Keratinocyte (primary cell): ENCODE measurements around the gene PAPOLA. TPM values are rescaled to one million over a fixed set of nuclear protein-coding genes. Genes with fewer than 3 reads are reported as not detected.

Source experiments
- DNase-seq: peaks from one replicate; pipeline ENCODE4 v3.0.0-alpha.2; 2011; ENCODE audit warnings: low read depth, missing footprints, low spot score
- FAIRE-seq: peaks from 2 replicates; lab custom pipeline; 2011; peaks lifted over from hg19 to GRCh38; lab: Jason Lieb, UNC
- H2AFZ ChIP-seq: 2 replicates; pipeline ENCODE4 v1.6.0; 2012; ENCODE audit warnings: low read length, control low read depth, inconsistent platforms; ENCODE audit not compliant: control insufficient read depth
- H3K27ac ChIP-seq: 2 replicates; pipeline ENCODE4 v1.5.1; 2011; ENCODE audit warnings: low read length; ENCODE audit not compliant: control insufficient read depth, insufficient read depth
- H3K27me3 ChIP-seq: 3 replicates; pipeline ENCODE4 v1.6.0; 2011; ENCODE audit warnings: low read length; ENCODE audit not compliant: control insufficient read depth, insufficient read depth; ENCODE audit errors: extremely low read depth
- H3K36me3 ChIP-seq, 2 experiments: 2 replicates in 1 of 2; 3 replicates in 1 of 2; pipeline ENCODE4 v1.5.1; 2011; ENCODE audit warnings: low read length in 2 of 2, mild to moderate bottlenecking in 1 of 2; ENCODE audit not compliant: control insufficient read depth in 2 of 2, insufficient read depth in 2 of 2; ENCODE audit errors: extremely low read depth in 1 of 2
- H3K4me1 ChIP-seq: 3 replicates; pipeline ENCODE4 v1.5.1; 2011; ENCODE audit warnings: low read length; ENCODE audit not compliant: control insufficient read depth, insufficient read depth; ENCODE audit errors: extremely low read depth
- H3K4me2 ChIP-seq: 3 replicates; pipeline ENCODE4 v1.6.0; 2011; ENCODE audit warnings: low read depth, low read length; ENCODE audit not compliant: control insufficient read depth, insufficient read depth; ENCODE audit errors: extremely low read depth
- H3K4me3 ChIP-seq, 3 experiments: fragments of 200-600 bp in 1 of 3; sonication (generic) in 1 of 3; 2 replicates in 2 of 3; 3 replicates in 1 of 3; pipeline ENCODE4 v1.5.1; 2011 to 2016; ENCODE audit warnings: low read length in 3 of 3, mild to moderate bottlenecking in 3 of 3, control low read depth in 2 of 3, inconsistent platforms in 1 of 3, low read depth in 1 of 3, mixed read lengths in 1 of 3, mixed run types in 1 of 3, moderate library complexity in 1 of 3; ENCODE audit not compliant: control insufficient read depth in 2 of 3, insufficient read depth in 2 of 3; ENCODE audit errors: extremely low read depth in 1 of 3
- H3K79me2 ChIP-seq: 2 replicates; pipeline ENCODE4 v1.6.0; 2012; ENCODE audit warnings: low read length; ENCODE audit not compliant: control insufficient read depth, insufficient read depth
- H3K9ac ChIP-seq: 3 replicates; pipeline ENCODE4 v1.6.0; 2011; ENCODE audit warnings: low read length; ENCODE audit not compliant: control insufficient read depth, insufficient read depth; ENCODE audit errors: extremely low read depth
- H3K9me1 ChIP-seq: 3 replicates; pipeline ENCODE4 v1.6.0; 2011; ENCODE audit warnings: low read length; ENCODE audit not compliant: control insufficient read depth, insufficient read depth; ENCODE audit errors: extremely low read depth
- H3K9me3 ChIP-seq: 2 replicates; pipeline ENCODE4 v1.5.1; 2012; ENCODE audit warnings: low read depth, low read length; ENCODE audit not compliant: control insufficient read depth
- H4K20me1 ChIP-seq: 3 replicates; pipeline ENCODE4 v1.6.0; 2011; ENCODE audit warnings: low read length; ENCODE audit not compliant: control insufficient read depth, insufficient read depth; ENCODE audit errors: extremely low read depth
- CTCF ChIP-seq, 3 experiments: IDR thresholded peaks in 1 of 3; conservative IDR thresholded peaks in 1 of 3; optimal IDR thresholded peaks in 1 of 3; 2 replicates in 2 of 3; 3 replicates in 1 of 3; pipeline versions ENCODE3 to v1.5.1; 2011; ENCODE audit warnings: low read length in 3 of 3, mild to moderate bottlenecking in 3 of 3, moderate library complexity in 2 of 3, control low read depth in 1 of 3, inconsistent platforms in 1 of 3; ENCODE audit not compliant: insufficient read depth in 2 of 3; ENCODE audit errors: extremely low read depth in 1 of 3
- EZH2 ChIP-seq: IDR thresholded peaks from one replicate; pipeline ENCODE4 v1.6.1; 2012; ENCODE audit warnings: inconsistent platforms, mild to moderate bottlenecking, low read length, moderate library complexity
- dilution Hi-C: fragments of 300-500 bp; cut with MboI; formaldehyde crosslinking; loops from one replicate; pipeline ENCODE4 v1.7.0; 2020; ENCODE audit warnings: low sequenced_read_pairs; ENCODE audit not compliant: extremely low pct_ligation_motif_present
- polyA plus RNA-seq, 5 experiments: library from polyadenylated mRNA; depleted of rRNA in 3 of 5; stranded (reverse) in 3 of 5; stranded (forward) in 1 of 5; unstranded in 1 of 5; fragments of >200 nt; gene quantifications; 1 replicate in 1 of 5; 2 replicates in 3 of 5; 3 replicates in 1 of 5; pipeline versions ENCODE4 v1.2.1 to v1.2.3, GENCODE V29; 2011 to 2012; ENCODE audit warnings: missing spikeins in 2 of 5, low read depth in 1 of 5, low replicate concordance in 1 of 5

PAPOLA gene
- polyA plus RNA-seq, 1 donor (not counting 4 experiments of a cell fraction or from before 2014, with no cell fraction given): 154 TPM

- no peak overlapping the region for H2AFZ ChIP-seq
- no peaks in the 10 kb centered on the region for H3K27me3 ChIP-seq
- no peaks in the 10 kb centered on the region for H4K20me1 ChIP-seq
- no peak for FAIRE-seq
- no peaks in the 10 kb centered on the region for H3K36me3 ChIP-seq
- H3K27ac ChIP-seq: no peak overlapping the region
- H3K79me2 ChIP-seq: no peaks in the 10 kb centered on the region
- TF ChIP-seq CTCF (optimal IDR thresholded peaks at IDR 0.05 in 1 of 3, IDR thresholded peaks at IDR 0.05 in 1 of 3, conservative IDR thresholded peaks at IDR 0.05 in 1 of 3; ENCODE audit: extremely low read depth in 1 of 3, insufficient read depth in 2 of 3, low read length in 3 of 3): no peak
- TF ChIP-seq EZH2: no peak
- H3K9ac ChIP-seq: no peak overlapping the region
- H3K4me1 ChIP-seq: no peaks in the 10 kb centered on the region
- H3K9me1 ChIP-seq: no peaks in the 10 kb centered on the region
- DNase-seq: no peak
- dilution Hi-C loops: no loop called here
- no peak overlapping the region for H3K4me3 ChIP-seq
- H3K4me2 ChIP-seq: no peak overlapping the region
- no peaks in the 10 kb centered on the region for H3K9me3 ChIP-seq
Measured at GRCh38 chr14:96582411-96582961, 80.3 kb downstream of the PAPOLA start.

- FAIRE-seq: no peak
- no peak overlapping the region for H2AFZ ChIP-seq
- H3K9me1 ChIP-seq: no peaks in the 10 kb centered on the region
- H3K36me3 ChIP-seq: no peaks in the 10 kb centered on the region
- H3K9ac ChIP-seq: no peak overlapping the region
- dilution Hi-C loops: no loop called here
- H3K27ac ChIP-seq: no peak overlapping the region
- DNase-seq: no peak
- no peaks in the 10 kb centered on the region for H4K20me1 ChIP-seq
- H3K27me3 ChIP-seq: no peaks in the 10 kb centered on the region
- H3K79me2 ChIP-seq: no peaks in the 10 kb centered on the region
- H3K4me2 ChIP-seq: no peak overlapping the region
- TF ChIP-seq EZH2: no peak
- no peaks in the 10 kb centered on the region for H3K9me3 ChIP-seq
- no peaks in the 10 kb centered on the region for H3K4me1 ChIP-seq
- H3K4me3 ChIP-seq: no peak overlapping the region
Measured at GRCh38 chr14:96582995-96583394, 80.8 kb downstream of the PAPOLA start.

GRCh38 chr14:96583569-96584041 is 81.4 kb downstream of the PAPOLA start:
- Histone ChIP-seq H3K4me1 (no peaks in the 10 kb centered on the region), H3K4me2 (no peak overlapping the region), H3K79me2 (no peaks in the 10 kb centered on the region), H3K9ac (no peak overlapping the region), H3K27me3 (no peaks in the 10 kb centered on the region), H2AFZ (no peak overlapping the region), H3K36me3 (no peaks in the 10 kb centered on the region), H3K9me3 (no peaks in the 10 kb centered on the region), H3K4me3 (no peak overlapping the region), H4K20me1 (no peaks in the 10 kb centered on the region), H3K9me1 (no peaks in the 10 kb centered on the region), H3K27ac (no peak overlapping the region)
- FAIRE-seq: no peak
- no peak for DNase-seq
- no peak for TF ChIP-seq EZH2
- no peak for TF ChIP-seq CTCF (optimal IDR thresholded peaks at IDR 0.05 in 1 of 3, IDR thresholded peaks at IDR 0.05 in 1 of 3, conservative IDR thresholded peaks at IDR 0.05 in 1 of 3; ENCODE audit: extremely low read depth in 1 of 3, insufficient read depth in 2 of 3, low read length in 3 of 3)
- dilution Hi-C loops: no loop called here
